ENCODE measurements around the gene SNX19. TPM values are rescaled to one million over a fixed set of nuclear protein-coding genes. Genes with fewer than 3 reads are reported as not detected.

SNX19 gene
- total and polyA plus RNA-seq, 2 of the 4 experiments (the other 2 are of a cell fraction) = 35.9 to 113 TPM

GRCh38 chr11:130861283-130861682 is 55.0 kb downstream of the SNX19 start:
- no peak overlapping the region; the same call in 2 of the 3 replicates for H2BK15ac ChIP-seq (ENCODE audit: low read depth, low read length)
- no peak overlapping the region for H2AK9ac ChIP-seq (replicated peaks; ENCODE audit: low read depth, low read length, poor library complexity)
- H3K9me1 ChIP-seq (ENCODE audit: insufficient read depth, low read length) = peaks cover 3% of the 10 kb centered on the region; the same call in 1 of the 2 replicates
- H2AFZ ChIP-seq (replicated peaks; ENCODE audit: low read length, poor library complexity) = peak overlapping the region; percentile 82
- H4K8ac ChIP-seq (ENCODE audit: low read depth in 2 of 2, low read length in 2 of 2) = 0 out of 4 replicates have a peak overlapping the region, but pooled peaks of 1 of the 2 experiments have one; percentile 3
- WGBS, 2 experiments (ENCODE audit: extremely low coverage in 2 of 2, insufficient read length in 1 of 2) = 95% methylated on average over 6 of the region's 14 CpGs; no CpG with 5 or more reads in 1 of the 2 experiments
- no peak overlapping the region; the same call in 1 of the 2 replicates for H4K5ac ChIP-seq (ENCODE audit: low read depth, low read length)
- ChIA-PET CTCF (interaction anchor here (1.3 to 6.6 kb wide), 6 partner anchors 12 to 645 kb away, joined by 3 to 95 read pairs (median 5); no protein-coding TSS in a partner anchor), POLR2A (ENCODE audit: unreplicated experiment) (no interaction called here)
- no peak overlapping the region for H2BK20ac ChIP-seq (ENCODE audit: low read depth, low read length)
- no peaks in the 10 kb centered on the region for H3K9me3 ChIP-seq (ENCODE audit: control insufficient read depth, insufficient read depth, low read length)
- H3K23ac ChIP-seq (ENCODE audit: low read depth, low read length) = no peak overlapping the region; the same call in 1 of the 2 replicates
- no peaks in the 10 kb centered on the region for H4K20me1 ChIP-seq (ENCODE audit: insufficient read depth, low read length)
- H3K56ac ChIP-seq (ENCODE audit: extremely low read depth, insufficient read depth, low read length) = no peak overlapping the region
- H3K18ac ChIP-seq (ENCODE audit: low read depth, low read length) = no peak overlapping the region; the same call in 1 of the 2 replicates
- no peaks in the 10 kb centered on the region for H3K27me3 ChIP-seq (ENCODE audit: control insufficient read depth, insufficient read depth, low read length)
- no peak overlapping the region for H3K14ac ChIP-seq (replicated peaks; ENCODE audit: low read depth, low read length)
- H2BK5ac ChIP-seq (ENCODE audit: low read depth, low read length, poor library complexity, severe bottlenecking) = no peak overlapping the region
- dilution Hi-C loops (cut with HindIII; ENCODE audit: low sequenced_read_pairs, unreplicated experiment) = loop anchor here (25.0 kb wide), 1 partner anchor 424 kb away; the partner anchor contains the start of genes ADAMTS15 and ADAMTS8
- in situ Hi-C loops (cut with MboI; ENCODE audit: low sequenced_read_pairs) = loop anchor here (10.0 kb wide), 1 partner anchor 646 kb away; no protein-coding TSS in a partner anchor
- DNase-seq = no peak
- H3K4me3 ChIP-seq (ENCODE audit: insufficient read depth, low read depth, low read length) = no peak overlapping the region
- no peaks in the 10 kb centered on the region for H3K79me1 ChIP-seq (ENCODE audit: low read depth in 1 of 2, low read length in 2 of 2)
- H3K36me3 ChIP-seq (ENCODE audit: control insufficient read depth, insufficient read depth, low read length) = no peaks in the 10 kb centered on the region
- H2AK5ac ChIP-seq (ENCODE audit: low read depth, low read length) = peak overlapping the region; percentile 57
- no peak for ATAC-seq (ENCODE audit: low read depth)
- peak overlapping the region; percentile 78 for H4K91ac ChIP-seq (ENCODE audit: insufficient read depth, low read depth, low read length)
- no peak overlapping the region for H3K4me2 ChIP-seq (ENCODE audit: low read depth, low read length)
- H3K9ac ChIP-seq (ENCODE audit: low read depth, low read length) = no peak overlapping the region
- H3K27ac ChIP-seq (ENCODE audit: insufficient read depth, low read length) = no peak overlapping the region
- H2BK120ac ChIP-seq (ENCODE audit: low read depth, low read length) = peak overlapping the region; percentile 70
- intact Hi-C loops (cut with micrococcal nuclease) = loop anchor here (10.0 kb wide), 1 partner anchor 646 kb away; no protein-coding TSS in a partner anchor
- no peak for TF ChIP-seq RAD21 (IDR thresholded peaks at IDR 0.05; ENCODE audit: low read length)
- TF ChIP-seq MXI1 (IDR thresholded peaks at IDR 0.05; ENCODE audit: borderline replicate concordance, low read depth, low read length) = no peak
- no peak for TF ChIP-seq CTCF (conservative IDR thresholded peaks at IDR 0.05; ENCODE audit: low read depth, low read length)
- no peak for TF ChIP-seq FOS (IDR thresholded peaks at IDR 0.05; ENCODE audit: low read depth, low read length)
- peaks cover 4% of the 10 kb centered on the region; the same call in 1 of the 2 replicates for H3K4me1 ChIP-seq (ENCODE audit: control insufficient read depth, insufficient read depth, low read length)
- BruUV-seq (replicated peaks) = no TSS peak
- peak overlapping the region; percentile 49; the same call in 1 of the 2 replicates for H3K4ac ChIP-seq (ENCODE audit: low read depth, low read length)
